Endodermal cell (in vitro differentiated cells): ENCODE results near the gene RAPGEF1. TPM values are rescaled to one million over a fixed set of nuclear protein-coding genes. Genes with fewer than 3 reads are reported as not detected.

Experiments
- DNase-seq: peaks from one replicate; pipeline ENCODE4 v3.0.0-alpha.2; 2017
- H3K27ac ChIP-seq: 2 replicates; pipeline ENCODE4 v1.5.1; 2013; ENCODE audit warnings: mild to moderate bottlenecking, low read depth, low read length, moderate library complexity
- H3K27me3 ChIP-seq: 2 replicates; pipeline ENCODE4 v1.6.1; 2013; ENCODE audit warnings: mild to moderate bottlenecking, low read length, moderate library complexity; ENCODE audit not compliant: insufficient read depth, control insufficient read depth, poor library complexity, severe bottlenecking
- H3K36me3 ChIP-seq: 2 replicates; pipeline ENCODE4 v1.7.0; 2013; ENCODE audit warnings: mild to moderate bottlenecking, low read length, moderate library complexity; ENCODE audit not compliant: control insufficient read depth, insufficient read depth
- H3K4me1 ChIP-seq: one replicate; pipeline ENCODE4 v1.7.0; 2013; ENCODE audit warnings: low read length; ENCODE audit not compliant: control insufficient read depth, insufficient read depth
- H3K4me3 ChIP-seq: 2 replicates; pipeline ENCODE4 v1.5.1; 2013; ENCODE audit warnings: mild to moderate bottlenecking, low read length, moderate library complexity
- H3K9ac ChIP-seq: 2 replicates; pipeline ENCODE4 v1.6.1; 2013; ENCODE audit warnings: mild to moderate bottlenecking, low read length, moderate library complexity; ENCODE audit not compliant: poor library complexity, severe bottlenecking; ENCODE audit errors: extremely low read depth
- H3K9me3 ChIP-seq: 2 replicates; pipeline ENCODE4 v1.6.1; 2013; ENCODE audit warnings: mild to moderate bottlenecking, low read length, moderate library complexity; ENCODE audit not compliant: control insufficient read depth
- H3K27ac Mint-ChIP-seq: 2 replicates; pipeline ENCODE4 v1.8.0; 2020; ENCODE audit warnings: mixed read lengths
- H3K27me3 Mint-ChIP-seq: 2 replicates; pipeline ENCODE4 v1.8.0; 2021; ENCODE audit warnings: mild to moderate bottlenecking, mixed read lengths; ENCODE audit not compliant: insufficient read depth
- H3K36me3 Mint-ChIP-seq: 2 replicates; pipeline ENCODE4 v1.8.0; 2020; ENCODE audit warnings: low read depth, mixed read lengths
- H3K4me1 Mint-ChIP-seq: 2 replicates; pipeline ENCODE4 v1.8.0; 2020; ENCODE audit warnings: mixed read lengths
- H3K4me3 Mint-ChIP-seq: 2 replicates; pipeline ENCODE4 v1.8.0; 2020; ENCODE audit warnings: mild to moderate bottlenecking, moderate library complexity, mixed read lengths
- H3K9me3 Mint-ChIP-seq: 2 replicates; pipeline ENCODE4 v1.8.0; 2020; ENCODE audit warnings: mild to moderate bottlenecking, mixed read lengths
- CTCF ChIP-seq: fragments of 200-600 bp; sonication (generic); conservative IDR thresholded peaks from 2 replicates; pipeline ENCODE4 v1.5.0; 2021; ENCODE audit warnings: antibody characterized with exemption, mild to moderate bottlenecking
- WGBS, 2 experiments: methylation state at CpG; one replicate each; pipeline versions ENCODE4 v1.1.5 to v1.1.7; 2013; ENCODE audit warnings: missing lambda C conversion rate in 2 of 2, mixed read lengths in 1 of 2; ENCODE audit not compliant: insufficient coverage in 1 of 2, insufficient read length in 1 of 2; 5-methylcytosine and 5-hydroxymethylcytosine counted together
- total RNA-seq, 2 donors: library from RNA; stranded (reverse); fragmentation: NEBNext Ultra II Directional in 1 of 2; extraction: Animal tissue kit (Norgen Biotek cat#: 25700) in 1 of 2; gene quantifications; 2 replicates in 1 of 2; 3 replicates in 1 of 2; pipeline ENCODE4 v1.2.1, GENCODE V29; 2021

Gene RAPGEF1
- total RNA-seq, 2 donors from 2014 or later, result 63.4 to 85.5 TPM

- Histone ChIP-seq H3K27me3 (no peaks in the 10 kb centered on the region), H3K4me1 (no peaks in the 10 kb centered on the region), H3K27ac (peak overlapping the region; percentile 91), H3K4me3 (no peak overlapping the region), H3K36me3 (peaks cover 33% of the 10 kb centered on the region), H3K9ac (no peak overlapping the region), H3K9me3 (no peaks in the 10 kb centered on the region)
- 90 to 91% methylated on average over 9 to 13 of the region's 13 CpGs for WGBS, 2 experiments
- TF ChIP-seq CTCF, result no peak
- Mint-ChIP-seq H3K36me3 (peaks cover 65% of the 10 kb centered on the region), H3K27ac (no peak overlapping the region), H3K9me3 (no peaks in the 10 kb centered on the region), H3K27me3 (no peaks in the 10 kb centered on the region), H3K4me3 (no peak overlapping the region), H3K4me1 (peaks cover 4% of the 10 kb centered on the region)
- no peak for DNase-seq
Measured at GRCh38 chr9:131624636-131625507, 115.0 kb downstream of the RAPGEF1 start.

- Mint-ChIP-seq H3K36me3 (peaks cover 71% of the 10 kb centered on the region), H3K4me1 (peaks cover 4% of the 10 kb centered on the region), H3K4me3 (no peak overlapping the region), H3K9me3 (no peaks in the 10 kb centered on the region), H3K27me3 (no peaks in the 10 kb centered on the region), H3K27ac (no peak overlapping the region)
- Histone ChIP-seq H3K9me3 (no peaks in the 10 kb centered on the region), H3K9ac (no peak overlapping the region), H3K4me3 (no peak overlapping the region), H3K27me3 (no peaks in the 10 kb centered on the region), H3K36me3 (peaks cover 43% of the 10 kb centered on the region), H3K27ac (peak overlapping the region; percentile 91), H3K4me1 (no peaks in the 10 kb centered on the region)
- 91 to 98% methylated on average over 12 to 14 of the region's 14 CpGs for WGBS, 2 experiments
- TF ChIP-seq CTCF, result no peak
- no peak for DNase-seq
Measured at GRCh38 chr9:131623655-131624330, 116.1 kb downstream of the RAPGEF1 start.

- no peak for DNase-seq
- H3K9me3 ChIP-seq, result no peaks in the 10 kb centered on the region
- H3K4me3 ChIP-seq, result no peak overlapping the region
- no peaks in the 10 kb centered on the region for H3K9me3 Mint-ChIP-seq
- no peak overlapping the region for H3K27ac ChIP-seq
- H3K36me3 ChIP-seq, result peaks cover 44% of the 10 kb centered on the region
- peaks cover 4% of the 10 kb centered on the region for H3K4me1 Mint-ChIP-seq
- H3K4me1 ChIP-seq, result no peaks in the 10 kb centered on the region
- WGBS, 2 experiments, result 90% methylated on average over 2 to 4 of the region's 4 CpGs
- H3K27me3 Mint-ChIP-seq, result no peaks in the 10 kb centered on the region
- no peak overlapping the region for H3K4me3 Mint-ChIP-seq
- peaks cover 77% of the 10 kb centered on the region for H3K36me3 Mint-ChIP-seq
- H3K27me3 ChIP-seq, result no peaks in the 10 kb centered on the region
- no peak overlapping the region for H3K9ac ChIP-seq
- TF ChIP-seq CTCF, result no peak
- no peak overlapping the region for H3K27ac Mint-ChIP-seq
Measured at GRCh38 chr9:131622523-131622922, 117.4 kb downstream of the RAPGEF1 start.
